Measurements from ENCODE around the gene B4GALT7. TPM values are rescaled to one million over a fixed set of nuclear protein-coding genes. Genes with fewer than 3 reads are reported as not detected.
"Not testable (repeated sequence)": the region's sequence is repeated elsewhere in the genome, so short reads cannot be mapped to it uniquely, and the experiment has no call there.

Gene B4GALT7
- total RNA-seq, result 16.5 TPM

GRCh38 chr5:177599731-177600507 is at the start of gene B4GALT7:
Gene B4GALT7, plus strand, starts transcription at chr5:177600132. Its CDS starts 79 bp downstream, at chr5:177600211.
- intact Hi-C loops (cut with DNase I), result no loop called here
- peak; percentile 94 for ATAC-seq
- DNase-seq (ENCODE audit: low spot score), result peak; percentile 92

DNA sequence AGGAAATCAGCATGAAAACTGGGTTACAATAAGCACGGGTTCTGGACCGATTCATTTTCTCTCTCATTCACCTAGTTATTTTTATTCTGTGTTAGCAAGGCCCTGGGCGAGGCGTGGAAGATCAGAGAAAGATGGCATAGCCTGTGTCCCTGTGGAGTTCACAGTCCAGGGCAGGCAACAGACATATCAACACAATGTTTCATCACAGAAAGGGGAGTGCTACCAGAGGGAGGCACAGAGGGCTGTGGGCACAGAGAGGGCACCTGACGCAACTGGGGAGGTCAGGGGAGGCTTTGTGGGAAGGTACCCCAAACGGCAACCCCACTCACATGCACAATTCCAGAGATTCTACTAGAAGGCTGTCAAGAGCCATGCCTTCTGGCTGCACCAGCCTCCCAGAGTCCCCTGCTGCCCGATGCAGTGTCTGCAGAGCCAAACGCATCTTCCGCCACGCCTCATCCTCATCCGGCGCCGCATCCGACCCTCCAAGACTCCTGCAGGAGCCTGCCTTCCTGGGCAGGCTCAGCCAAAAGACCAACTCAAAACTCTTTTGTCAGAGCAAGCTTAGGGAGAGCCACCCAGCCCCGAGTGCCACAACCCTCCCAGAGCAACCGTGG is 47.0 kb upstream of the B4GALT7 start:
- intact Hi-C loops (cut with DNase I), result no loop called here
- ATAC-seq, result no peak
- DNase-seq (ENCODE audit: low spot score), result no peak

- DNase-seq (ENCODE audit: low spot score) (peak; percentile 80), ATAC-seq (peak; percentile 53)
- intact Hi-C loops (cut with DNase I), result no loop called here
Observed at GRCh38 chr5:177553671-177554429, 46.1 kb upstream of the B4GALT7 start.

GRCh38 chr5:177554474-177555111 is 45.3 kb upstream of the B4GALT7 start, which contains the start of gene FAM193B:
Gene FAM193B, minus strand, starts transcription at chr5:177554563. Its CDS starts 105 bp downstream, at chr5:177554458.
- intact Hi-C loops (cut with DNase I), result no loop called here
- DNase-seq (ENCODE audit: low spot score) (peak; percentile 96), ATAC-seq (peak; percentile 98)

- DNase-seq (ENCODE audit: low spot score) (no peak), ATAC-seq (no peak)
- intact Hi-C loops (cut with DNase I), result no loop called here
Observed at GRCh38 chr5:177555228-177555627, 44.7 kb upstream of the B4GALT7 start.

DNA sequence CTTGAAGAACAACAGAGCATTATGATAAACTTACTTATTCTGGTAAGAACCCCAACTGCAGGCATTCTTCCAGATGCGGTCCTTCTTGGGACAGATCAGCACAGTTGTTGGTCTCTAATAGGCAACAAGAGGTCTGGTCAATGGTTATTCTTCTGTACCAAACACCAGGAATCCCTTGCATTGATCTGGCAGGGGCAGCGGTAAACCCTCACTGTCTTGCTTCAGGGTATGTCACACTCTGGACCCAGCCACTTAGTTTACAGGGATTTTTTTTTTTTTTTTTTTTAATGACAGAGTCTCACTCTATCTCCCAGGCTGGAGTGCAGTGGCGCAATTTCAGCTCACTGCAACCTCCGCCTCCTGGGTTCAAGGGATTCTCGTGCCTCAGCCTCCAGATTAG is 44.3 kb upstream of the B4GALT7 start:
- no peak for DNase-seq (ENCODE audit: low spot score)
- intact Hi-C loops (cut with DNase I), result no loop called here
- no peak for ATAC-seq

- intact Hi-C loops (cut with DNase I), result no loop called here
- DNase-seq (ENCODE audit: low spot score) (no peak), ATAC-seq (no peak)
Observed at GRCh38 chr5:177557041-177557647, 42.8 kb upstream of the B4GALT7 start.

DNA sequence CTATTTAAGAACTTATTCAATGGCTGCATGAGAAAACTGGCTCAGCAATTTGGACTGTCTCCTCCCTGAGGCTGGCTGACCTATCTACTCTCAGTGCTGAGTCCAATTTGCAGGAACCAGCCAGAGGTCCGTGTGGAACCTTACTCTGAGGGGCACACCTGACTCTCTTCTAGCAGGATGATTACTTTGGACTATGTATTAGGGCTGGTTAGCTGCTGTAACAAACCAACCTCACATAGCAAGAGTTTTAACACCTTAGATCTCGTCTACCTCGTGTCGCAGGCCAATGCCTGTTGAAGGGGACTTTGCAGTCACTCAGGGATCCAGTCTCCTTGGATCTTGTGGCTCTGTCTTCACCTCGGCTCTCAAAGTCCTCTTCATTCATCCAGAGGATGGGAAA is 42.1 kb upstream of the B4GALT7 start:
- DNase-seq (ENCODE audit: low spot score) (no peak), ATAC-seq (no peak)
- intact Hi-C loops (cut with DNase I), result no loop called here

- intact Hi-C loops (cut with DNase I); DNase-seq (ENCODE audit: low spot score); ATAC-seq: not testable (repeated sequence)
Observed at GRCh38 chr5:177559446-177559941, 40.4 kb upstream of the B4GALT7 start.

- DNase-seq (ENCODE audit: low spot score), result no peak
- ATAC-seq, result no peak
- intact Hi-C loops (cut with DNase I), result no loop called here
Observed at GRCh38 chr5:177565046-177565445, 34.9 kb upstream of the B4GALT7 start.

GRCh38 chr5:177568326-177568725 is 31.6 kb upstream of the B4GALT7 start:
- intact Hi-C loops (cut with DNase I), result no loop called here

DNA sequence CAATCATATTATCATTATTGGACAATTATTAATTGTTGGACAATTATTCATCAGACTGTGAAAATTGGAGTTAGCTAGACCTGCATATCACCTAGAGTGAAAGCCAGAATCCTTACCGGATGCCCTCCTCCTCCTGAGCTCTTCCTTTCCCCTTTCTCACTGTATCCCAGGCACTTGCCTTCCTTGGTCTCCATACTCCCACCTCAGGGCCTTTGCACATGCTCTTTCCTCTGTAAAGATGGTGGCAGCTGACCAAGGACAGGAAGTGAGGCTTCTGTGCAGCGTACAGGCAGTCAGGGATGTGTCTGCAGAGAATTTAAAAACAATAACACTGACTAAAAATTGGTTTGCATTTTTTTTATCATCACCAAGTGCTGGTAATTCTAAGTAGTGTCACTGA is 30.0 kb upstream of the B4GALT7 start:
- intact Hi-C loops (cut with DNase I), result no loop called here
- DNase-seq (ENCODE audit: low spot score) (no peak), ATAC-seq (no peak)

More at GRCh38 chr5:177568326-177568725, 31.6 kb upstream of the B4GALT7 start:
- DNase-seq (ENCODE audit: low spot score) (no peak), ATAC-seq (no peak)

DNA sequence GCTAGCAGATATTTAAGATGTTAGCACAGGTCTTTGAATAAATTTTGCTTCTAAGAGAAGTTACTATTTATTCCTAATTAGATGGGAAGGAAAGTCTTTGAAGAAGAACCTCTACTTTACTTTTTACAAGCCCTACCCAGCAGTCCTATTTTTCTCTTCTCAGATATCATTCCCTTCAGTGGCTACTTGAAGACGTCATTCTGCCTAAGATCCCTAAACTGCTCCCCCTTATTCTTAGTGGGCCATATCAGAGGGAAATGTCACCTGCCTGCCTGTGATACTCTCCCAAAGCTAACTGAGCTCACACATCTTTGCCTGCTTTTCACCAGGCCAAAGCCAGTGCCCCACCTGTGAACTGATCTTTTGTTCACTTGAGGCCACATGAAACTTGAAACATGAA is 24.4 kb upstream of the B4GALT7 start:
- intact Hi-C loops (cut with DNase I), result no loop called here
- no peak for DNase-seq (ENCODE audit: low spot score)
- no peak for ATAC-seq

DNA sequence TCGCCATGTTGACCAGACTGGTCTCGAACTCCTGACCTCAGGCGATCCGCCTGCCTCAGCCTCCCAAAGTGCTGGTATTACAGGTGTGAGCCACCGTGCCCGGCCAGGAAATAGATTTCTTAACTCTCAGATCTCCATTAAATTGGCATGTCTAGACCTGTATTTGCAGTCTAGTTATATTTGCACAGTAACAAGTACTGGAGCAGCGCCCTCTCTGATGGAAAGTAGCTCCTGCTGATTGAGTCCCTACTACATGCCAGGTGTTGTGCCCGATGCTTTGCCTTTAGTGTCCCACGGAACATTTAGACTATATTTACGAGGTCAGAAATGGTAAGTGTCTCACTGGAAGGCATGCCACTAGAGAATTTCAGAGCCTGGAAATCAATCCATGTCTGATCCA is 23.8 kb upstream of the B4GALT7 start:
- intact Hi-C loops (cut with DNase I), result no loop called here
- ATAC-seq (no peak), DNase-seq (ENCODE audit: low spot score) (no peak)

GRCh38 chr5:177578316-177578715 is 21.6 kb upstream of the B4GALT7 start:
- ATAC-seq (no peak), DNase-seq (ENCODE audit: low spot score) (no peak)
- intact Hi-C loops (cut with DNase I), result no loop called here

DNA sequence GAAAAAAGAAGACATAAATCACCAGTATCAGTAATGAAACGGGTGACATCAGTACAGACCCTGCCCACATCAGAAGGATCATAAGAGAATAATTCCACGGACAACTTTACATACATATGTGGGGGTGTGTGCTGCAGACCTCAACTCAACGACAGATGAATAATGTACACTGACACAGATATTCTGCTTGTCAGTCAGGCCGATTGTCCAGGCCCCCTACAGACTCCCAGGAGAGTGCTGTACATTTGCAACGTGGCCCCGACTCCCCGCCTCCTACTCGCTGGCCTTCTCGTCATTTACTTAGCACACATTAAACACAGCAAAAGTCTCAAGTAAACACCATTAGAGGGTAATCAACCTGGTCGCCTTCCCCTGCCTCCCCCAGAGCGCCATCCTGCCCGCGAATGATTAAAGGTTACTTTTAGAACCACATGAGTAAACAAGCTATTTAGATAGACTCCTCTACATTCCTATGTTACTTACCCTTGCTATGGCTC is 11.5 kb upstream of the B4GALT7 start:
- DNase-seq (ENCODE audit: low spot score) (no peak), ATAC-seq (no peak)
- intact Hi-C loops (cut with DNase I), result no loop called here

- ATAC-seq (no peak), DNase-seq (ENCODE audit: low spot score) (no peak)
- intact Hi-C loops (cut with DNase I), result no loop called here
Observed at GRCh38 chr5:177590406-177590805, 9.5 kb upstream of the B4GALT7 start.

- no peak for ATAC-seq
- no peak for DNase-seq (ENCODE audit: low spot score)
- intact Hi-C loops (cut with DNase I), result no loop called here
Observed at GRCh38 chr5:177591690-177592009, 8.3 kb upstream of the B4GALT7 start.
